GM18909 (cell line): Measurements from ENCODE around the gene AOC1.

Experiments
- ATAC-seq: cut with Tn5 transposase; IDR thresholded peaks from one replicate; pipeline ENCODE4 v1.9.1; 2021; ENCODE audit warnings: mild to moderate bottlenecking; ENCODE audit not compliant: unreplicated experiment, poor library complexity

AOC1 gene

DNA sequence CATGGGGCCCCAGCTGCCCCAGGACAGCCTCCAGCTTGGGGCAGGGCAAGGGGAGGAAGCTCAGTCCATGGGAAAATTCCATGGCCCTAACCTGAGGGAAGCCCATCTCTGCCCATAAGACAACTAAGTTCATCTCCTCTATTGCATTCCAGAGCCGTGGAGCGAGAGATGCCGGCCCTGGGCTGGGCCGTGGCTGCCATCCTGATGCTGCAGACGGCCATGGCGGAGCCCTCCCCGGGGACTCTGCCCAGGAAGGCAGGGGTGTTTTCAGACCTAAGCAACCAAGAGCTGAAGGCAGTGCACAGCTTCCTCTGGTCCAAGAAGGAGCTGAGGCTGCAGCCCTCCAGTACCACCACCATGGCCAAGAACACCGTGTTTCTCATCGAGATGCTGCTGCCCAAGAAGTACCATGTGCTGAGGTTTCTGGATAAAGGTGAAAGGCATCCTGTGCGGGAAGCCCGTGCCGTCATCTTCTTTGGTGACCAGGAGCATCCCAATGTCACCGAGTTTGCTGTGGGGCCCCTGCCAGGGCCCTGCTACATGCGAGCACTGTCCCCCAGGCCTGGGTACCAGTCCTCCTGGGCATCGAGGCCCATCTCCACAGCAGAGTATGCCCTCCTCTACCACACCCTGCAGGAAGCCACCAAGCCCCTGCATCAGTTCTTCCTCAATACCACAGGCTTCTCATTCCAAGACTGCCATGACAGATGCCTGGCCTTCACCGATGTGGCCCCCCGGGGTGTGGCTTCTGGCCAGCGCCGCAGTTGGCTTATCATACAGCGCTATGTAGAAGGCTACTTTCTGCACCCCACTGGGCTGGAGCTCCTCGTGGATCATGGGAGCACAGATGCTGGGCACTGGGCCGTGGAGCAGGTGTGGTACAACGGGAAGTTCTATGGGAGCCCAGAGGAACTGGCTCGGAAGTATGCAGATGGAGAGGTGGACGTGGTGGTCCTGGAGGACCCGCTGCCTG is 4.3 kb downstream of the AOC1 start:
- no peak for ATAC-seq

DNA sequence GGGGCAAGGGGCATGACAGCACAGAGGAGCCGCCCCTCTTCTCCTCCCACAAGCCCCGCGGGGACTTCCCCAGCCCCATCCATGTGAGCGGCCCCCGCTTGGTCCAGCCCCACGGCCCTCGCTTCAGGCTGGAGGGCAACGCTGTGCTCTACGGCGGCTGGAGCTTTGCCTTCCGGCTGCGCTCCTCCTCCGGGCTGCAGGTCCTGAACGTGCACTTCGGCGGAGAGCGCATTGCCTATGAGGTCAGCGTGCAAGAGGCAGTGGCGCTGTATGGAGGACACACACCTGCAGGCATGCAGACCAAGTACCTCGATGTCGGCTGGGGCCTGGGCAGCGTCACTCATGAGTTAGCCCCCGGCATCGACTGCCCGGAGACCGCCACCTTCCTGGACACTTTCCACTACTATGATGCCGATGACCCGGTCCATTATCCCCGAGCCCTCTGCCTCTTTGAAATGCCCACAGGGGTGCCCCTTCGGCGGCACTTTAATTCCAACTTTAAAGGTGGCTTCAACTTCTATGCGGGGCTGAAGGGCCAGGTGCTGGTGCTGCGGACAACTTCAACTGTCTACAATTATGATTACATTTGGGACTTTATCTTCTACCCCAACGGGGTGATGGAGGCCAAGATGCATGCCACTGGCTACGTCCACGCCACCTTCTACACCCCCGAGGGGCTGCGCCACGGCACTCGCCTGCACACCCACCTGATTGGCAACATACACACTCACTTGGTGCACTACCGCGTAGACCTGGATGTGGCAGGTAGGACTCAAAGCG is 5.1 kb downstream of the AOC1 start:
- ATAC-seq = no peak

DNA sequence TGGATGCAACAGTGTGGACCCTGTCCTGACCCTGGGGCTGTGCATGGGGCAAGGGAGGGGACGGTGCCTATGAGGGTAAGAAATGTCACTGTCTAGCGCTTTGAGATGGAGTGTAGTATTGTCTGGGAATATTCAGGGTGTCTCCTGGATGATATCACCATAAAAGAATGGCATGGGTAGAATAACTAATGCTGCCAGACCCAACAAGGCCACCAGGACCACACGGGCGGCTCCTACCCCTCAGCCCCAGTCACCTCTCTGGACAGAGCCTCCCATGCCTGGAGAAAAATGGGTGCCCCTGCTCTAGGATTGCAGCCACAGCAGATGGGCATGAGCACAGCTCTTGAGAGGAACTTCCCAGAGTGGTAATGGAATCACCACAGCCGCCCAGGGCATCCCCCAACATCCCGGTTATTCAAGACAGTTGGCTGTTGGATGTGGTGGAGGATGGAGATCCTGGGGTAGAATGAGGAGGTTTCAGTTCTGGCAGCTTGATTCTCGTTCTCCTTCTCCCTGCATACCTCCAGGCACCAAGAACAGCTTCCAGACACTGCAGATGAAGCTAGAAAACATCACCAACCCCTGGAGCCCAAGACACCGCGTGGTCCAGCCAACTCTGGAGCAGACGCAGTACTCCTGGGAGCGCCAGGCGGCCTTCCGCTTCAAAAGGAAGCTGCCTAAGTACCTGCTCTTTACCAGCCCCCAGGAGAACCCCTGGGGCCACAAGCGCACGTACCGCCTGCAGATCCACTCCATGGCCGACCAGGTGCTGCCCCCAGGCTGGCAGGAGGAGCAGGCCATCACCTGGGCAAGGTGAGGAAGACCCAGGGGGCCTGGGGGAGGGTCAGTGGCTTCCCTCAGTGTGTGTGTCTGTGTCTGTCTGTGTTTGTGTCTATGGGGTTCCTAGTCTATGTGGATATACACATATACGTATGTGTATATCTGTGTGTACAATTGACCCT is 6.2 kb downstream of the AOC1 start:
- no peak for ATAC-seq

DNA sequence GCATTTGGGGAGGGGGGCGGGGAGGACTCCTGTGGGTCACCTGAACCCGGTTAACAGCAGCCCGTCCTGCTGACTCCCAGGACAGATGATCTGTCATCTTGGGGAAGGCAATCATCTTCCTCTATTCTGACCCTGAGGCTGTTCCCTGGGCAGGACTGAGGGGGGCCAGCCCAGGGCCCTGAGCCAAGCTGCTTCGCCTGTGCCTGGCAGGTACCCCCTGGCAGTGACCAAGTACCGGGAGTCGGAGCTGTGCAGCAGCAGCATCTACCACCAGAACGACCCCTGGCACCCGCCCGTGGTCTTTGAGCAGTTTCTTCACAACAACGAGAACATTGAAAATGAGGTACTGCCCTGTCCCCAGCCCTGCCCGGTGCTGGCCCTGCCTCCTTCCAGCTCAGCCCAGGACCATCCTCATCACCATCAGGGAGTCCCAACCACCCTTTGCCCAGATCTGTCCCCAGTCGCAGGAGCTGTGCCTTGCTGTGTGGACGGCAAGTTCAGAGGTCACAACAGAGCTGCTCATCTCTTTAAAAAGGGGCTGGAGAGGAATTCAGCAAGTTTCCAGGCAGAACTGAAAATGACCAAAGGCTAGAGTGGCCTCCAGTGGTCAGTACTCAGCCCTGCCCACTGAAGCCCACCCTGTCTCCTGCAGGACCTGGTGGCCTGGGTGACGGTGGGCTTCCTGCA is 8.1 kb downstream of the AOC1 start:
- ATAC-seq = no peak

DNA sequence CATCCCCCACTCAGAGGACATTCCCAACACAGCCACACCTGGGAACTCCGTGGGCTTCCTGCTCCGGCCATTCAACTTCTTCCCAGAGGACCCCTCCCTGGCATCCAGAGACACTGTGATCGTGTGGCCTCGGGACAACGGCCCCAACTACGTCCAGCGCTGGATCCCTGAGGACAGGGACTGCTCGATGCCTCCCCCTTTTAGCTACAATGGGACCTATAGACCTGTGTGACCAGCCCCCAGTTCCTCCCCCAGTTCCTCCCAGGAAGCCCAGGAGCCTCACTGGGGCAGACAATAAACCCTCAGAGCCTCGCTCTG is 8.6 kb downstream of the AOC1 start:
- ATAC-seq = no peak

DNA sequence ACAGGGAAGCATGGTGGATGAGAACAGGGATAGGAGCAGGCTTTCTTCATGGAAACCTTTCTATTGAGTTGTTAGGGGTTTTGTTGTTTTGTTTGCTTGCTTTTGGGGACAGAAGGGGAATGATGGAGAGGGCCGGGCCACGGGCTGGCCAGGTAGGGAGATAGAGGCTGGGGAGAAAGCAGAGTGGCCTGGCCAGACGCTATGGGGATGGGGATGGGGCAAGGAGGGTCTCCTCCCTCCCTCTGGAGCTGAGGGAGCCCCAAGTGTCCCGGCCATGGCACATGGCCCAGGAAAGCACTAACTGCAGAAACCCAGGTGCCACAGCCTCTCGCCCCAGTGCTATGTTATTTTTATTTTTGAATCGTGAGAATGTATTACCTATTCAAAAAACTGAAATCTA is 10.0 kb downstream of the AOC1 start:
- no peak for ATAC-seq

DNA sequence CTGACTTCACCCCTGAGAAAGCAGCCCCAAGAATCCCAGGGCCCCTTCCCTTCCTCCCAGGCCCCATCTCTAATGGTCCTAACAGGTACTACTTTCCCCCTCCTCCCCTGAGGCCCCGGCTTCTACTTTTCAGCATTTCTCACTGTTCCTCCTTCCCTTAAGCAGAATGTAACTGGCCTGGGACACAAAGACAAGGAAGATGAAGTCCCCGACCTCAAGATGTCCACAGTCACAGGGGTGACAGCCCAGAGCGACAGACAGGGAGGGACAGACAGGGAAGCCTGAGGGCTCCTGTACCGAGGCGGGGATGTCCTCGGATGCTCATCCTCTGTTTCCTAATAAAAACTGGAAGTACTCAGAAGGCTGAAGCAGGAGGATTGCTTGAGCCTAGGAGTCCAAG is 11.6 kb downstream of the AOC1 start:
- ATAC-seq = no peak

DNA sequence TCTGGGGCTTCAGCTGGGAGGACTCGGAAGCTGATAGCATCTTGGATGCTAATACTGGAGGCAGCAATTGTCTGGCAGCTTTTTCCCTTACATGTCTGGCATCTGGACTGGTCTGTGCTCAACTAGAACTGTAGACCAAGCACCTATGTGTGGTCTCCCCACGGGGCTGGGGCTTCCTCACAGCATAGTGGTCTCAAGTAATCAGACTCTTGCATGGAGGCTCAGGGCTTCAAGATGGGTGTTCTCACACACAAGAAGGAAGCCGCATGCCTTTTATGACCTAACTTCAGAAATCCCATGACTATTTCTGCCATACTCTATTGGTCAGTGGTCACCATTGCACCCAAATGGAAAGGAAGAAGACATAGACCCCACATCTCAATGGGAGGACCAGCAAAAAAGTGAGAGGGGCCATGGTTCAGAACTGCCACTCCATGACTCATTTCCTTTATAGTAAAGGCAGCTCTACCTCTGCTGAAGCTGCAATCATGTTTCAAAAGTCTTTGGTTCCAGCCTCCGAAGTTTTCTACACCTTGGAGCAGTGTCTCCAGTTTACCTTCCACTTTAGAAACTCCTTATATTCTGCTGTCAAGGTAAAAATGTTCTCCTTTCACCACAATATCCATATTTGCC is 14.7 kb downstream of the AOC1 start:
- ATAC-seq = no peak

DNA sequence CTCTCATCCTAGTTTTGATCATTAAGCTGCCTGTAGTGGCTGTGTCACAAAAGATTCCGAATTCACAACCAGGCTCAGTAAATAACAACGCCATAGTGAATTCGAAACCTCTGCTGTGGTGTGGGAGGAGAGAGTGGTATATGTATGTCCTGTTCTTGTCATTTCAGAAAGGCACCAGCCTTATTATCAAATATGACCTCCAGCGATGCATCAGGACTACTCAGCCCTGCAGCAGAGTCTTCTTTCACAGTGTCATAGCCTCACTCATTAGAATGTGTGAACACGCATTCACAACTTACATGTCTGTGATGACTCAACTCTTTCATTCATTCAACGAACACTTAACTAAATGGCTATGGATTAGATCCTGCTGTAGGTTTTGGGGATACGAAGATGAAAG is 15.3 kb downstream of the AOC1 start:
- no peak for ATAC-seq

DNA sequence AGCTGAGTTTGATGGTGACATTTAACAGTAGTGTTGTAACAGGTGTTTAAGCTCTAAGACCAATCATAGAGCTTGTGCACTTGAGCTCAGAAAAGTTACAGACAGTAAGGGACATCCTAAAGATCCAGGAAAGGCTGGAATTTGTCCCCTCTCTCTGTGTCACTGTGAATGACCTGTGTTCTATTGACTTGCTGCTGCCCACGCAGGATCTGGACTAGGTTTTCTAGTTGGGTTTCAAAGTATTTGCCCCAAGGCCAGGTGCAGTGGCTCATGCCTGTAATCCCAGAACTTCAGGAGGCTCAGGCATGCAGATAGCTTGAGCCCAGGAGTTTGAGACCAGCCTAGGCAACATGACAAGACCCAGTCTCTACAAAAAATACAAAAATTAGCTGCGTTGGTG is 17.1 kb downstream of the AOC1 start:
- ATAC-seq = no peak

DNA sequence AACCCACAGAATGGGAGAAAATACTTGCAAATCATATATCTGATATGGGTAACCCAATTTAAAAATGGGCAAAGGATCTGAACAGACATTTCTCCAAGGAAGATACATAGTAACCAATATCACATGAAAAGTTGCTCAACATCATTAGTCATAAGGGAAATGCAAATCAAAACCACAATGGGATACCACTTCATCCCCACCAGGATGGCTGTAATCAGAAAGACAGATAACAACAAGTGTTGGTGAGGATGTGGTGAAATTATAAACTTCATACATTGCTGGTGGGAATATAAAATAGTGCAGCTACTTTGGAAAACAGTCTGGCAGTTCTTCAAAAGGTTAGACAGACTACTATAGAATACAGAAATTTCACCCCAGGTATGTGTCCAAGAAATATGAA is 19.3 kb downstream of the AOC1 start:
- no peak for ATAC-seq

DNA sequence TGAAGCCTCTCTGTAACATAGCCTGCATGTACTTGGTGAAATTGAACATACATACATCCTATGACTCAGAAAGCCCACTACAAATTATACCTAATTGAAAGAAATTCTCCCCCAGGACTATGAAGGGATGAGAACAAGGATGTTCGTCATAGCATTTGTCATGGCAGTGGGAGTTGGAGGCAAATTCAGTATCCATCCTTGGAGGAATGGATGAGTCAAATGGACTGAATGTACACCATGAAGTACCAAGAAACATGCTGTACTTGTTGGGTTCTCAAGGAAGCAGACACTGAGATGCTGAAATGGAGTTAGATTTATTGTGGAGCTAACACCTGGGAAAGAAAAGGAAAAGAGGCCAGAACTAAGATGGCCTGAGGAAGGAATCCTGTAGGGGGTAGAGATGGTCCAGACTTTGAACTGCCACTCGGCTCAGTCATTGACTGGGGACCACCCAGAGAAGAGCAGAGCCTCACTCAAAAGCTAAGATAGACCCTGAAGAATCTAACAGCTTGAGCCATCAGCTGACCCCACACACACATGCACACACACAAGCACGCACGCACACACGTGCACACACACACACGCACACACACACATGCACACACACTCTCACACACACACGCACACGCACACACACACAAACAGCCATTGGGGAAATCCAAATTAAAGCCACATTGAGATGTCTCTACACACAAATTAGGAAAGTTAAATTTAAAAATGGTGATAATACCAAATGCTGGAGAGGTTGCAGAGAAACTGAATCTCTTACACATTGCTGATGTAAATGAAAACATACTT is 22.3 kb downstream of the AOC1 start:
- ATAC-seq = no peak

DNA sequence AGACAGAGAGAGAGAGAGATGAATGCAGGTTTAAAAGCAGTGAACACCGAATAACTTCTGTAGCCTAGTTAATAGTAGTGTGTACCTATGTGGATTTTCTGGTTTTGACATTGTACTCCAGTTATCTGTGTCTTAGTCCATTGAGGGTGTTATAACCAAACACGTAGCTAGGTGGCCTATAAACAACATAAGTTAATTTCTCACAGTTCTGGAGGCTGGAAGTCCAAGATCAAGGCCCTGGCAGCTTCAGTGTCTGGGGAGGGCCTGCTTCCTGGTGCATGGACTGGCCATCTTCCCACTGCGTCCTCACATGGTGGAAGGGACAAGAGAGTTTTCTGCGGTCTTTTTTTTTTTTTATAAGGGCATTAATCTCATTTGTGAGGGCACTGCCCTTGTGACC is 23.5 kb downstream of the AOC1 start:
- no peak for ATAC-seq

DNA sequence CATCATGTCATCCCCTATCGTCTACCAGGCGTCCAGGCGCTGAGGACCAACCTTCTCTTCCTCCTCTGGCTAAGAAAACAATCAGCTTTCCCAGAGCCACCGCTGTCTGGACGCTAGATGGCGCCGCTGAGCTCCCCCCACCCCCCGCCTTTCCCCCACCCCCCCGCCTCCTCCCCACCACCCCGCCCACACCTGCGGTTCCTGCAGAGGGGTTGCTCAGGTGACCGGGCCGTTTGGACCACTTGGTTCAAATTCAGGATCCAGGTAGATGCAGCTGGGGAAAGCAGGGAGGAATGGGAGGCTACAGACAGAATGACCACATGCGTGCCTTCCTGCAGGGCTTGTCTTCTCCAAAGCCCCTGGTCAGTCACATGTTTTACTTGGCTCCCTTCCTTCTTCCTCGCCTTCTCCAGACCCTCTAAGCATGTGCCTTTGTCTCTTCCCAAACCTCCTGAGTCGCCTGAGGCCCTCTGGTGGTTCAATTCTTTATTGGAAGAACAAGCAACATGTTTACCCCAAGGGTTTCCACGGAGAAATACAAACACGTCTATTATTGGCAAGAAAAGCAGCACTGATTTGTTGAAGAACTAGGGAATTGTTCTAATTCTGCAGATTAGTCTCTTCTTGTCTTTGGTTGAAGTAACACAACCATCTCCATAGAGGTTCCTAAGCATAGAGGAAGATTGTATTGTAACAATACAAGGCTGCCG is 24.7 kb downstream of the AOC1 start:
- no peak for ATAC-seq

DNA sequence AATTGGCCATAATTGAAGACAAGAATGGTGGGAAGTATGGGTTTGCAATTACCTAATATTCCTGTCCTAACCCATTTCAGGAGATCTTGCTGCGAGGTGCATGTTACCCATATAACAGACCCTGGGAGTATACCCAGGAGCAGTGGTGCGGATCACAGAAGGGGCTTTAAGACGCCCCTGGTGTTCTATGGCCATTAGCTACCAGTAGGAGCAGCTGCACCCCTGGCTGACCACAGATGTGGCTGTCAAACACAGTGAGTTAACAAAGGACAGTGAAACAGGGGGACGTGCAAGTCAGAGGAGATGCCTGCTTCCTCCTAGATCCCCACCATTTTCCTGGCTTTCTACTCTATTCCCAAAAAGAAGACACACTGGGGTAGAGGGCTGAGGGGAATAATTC is 25.2 kb downstream of the AOC1 start:
- ATAC-seq = no peak

DNA sequence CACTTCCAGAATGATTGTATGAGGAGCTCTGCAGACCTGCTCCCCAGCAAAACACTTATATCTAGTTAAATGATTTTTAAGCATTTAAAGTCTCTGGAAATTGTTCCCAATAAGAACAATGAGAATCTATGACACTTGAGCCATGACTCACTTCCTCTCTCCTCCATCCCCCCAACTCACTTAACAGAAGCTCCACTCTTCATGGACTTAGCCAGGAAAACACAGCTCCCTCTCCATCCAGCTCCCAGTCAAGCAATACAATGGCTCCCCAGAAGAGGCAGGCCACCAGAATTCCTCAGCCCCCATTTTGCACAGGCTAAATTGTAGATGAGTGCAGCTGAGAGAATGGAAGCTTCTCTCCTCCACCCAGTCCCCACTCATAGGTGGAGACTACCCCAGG is 27.0 kb downstream of the AOC1 start:
- no peak for ATAC-seq

DNA sequence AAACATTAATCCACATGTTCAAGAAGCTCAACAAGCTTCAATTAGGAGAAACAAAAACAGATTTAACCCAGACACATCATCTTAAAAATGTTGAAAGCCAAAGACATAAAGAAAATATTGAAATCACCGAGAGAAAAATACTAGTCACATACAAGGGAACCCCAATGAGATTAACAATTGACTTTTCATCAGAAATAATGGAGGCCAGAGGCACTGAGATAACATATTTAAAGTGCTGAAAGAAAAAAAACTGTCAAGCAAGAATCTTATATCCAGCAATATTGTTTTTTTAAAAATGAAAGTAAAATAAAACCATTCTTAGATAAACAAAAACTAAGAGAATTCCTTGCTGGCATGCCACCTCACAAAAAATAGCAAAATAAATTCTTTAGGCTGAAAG is 28.9 kb downstream of the AOC1 start:
- no peak for ATAC-seq
